Loucy (cell line): Measurements from ENCODE around the gene ZNF608.

Source experiments
- CTCF ChIP-seq: fragments of 200-600 bp; sonication (generic); conservative IDR thresholded peaks from 2 replicates; pipeline ENCODE4 v1.5.1; 2014; ENCODE audit warnings: mild to moderate bottlenecking, antibody characterized with exemption, low read length
- EZH2phosphoT487 ChIP-seq: fragments of 200-600 bp; IDR thresholded peaks from 2 replicates; pipeline ENCODE4 v1.6.1; 2018; ENCODE audit warnings: antibody characterized with exemption, mild to moderate bottlenecking, moderate library complexity, borderline replicate concordance

- TF ChIP-seq EZH2phosphoT487 (no peak), CTCF (no peak)
Measured at GRCh38 chr5:124764992-124765611, 18.7 kb upstream of the ZNF608 start.
